Esophagus (tissue), 2 donors: ENCODE data around the gene TEAD3. TPM values are rescaled to one million over a fixed set of nuclear protein-coding genes. Genes with fewer than 3 reads are reported as not detected.

Experiments
- H3K27ac ChIP-seq, 2 donors: one replicate each; pipeline ENCODE4 v1.5.1; 2013; ENCODE audit warnings: low read depth in 2 of 2, mild to moderate bottlenecking in 2 of 2, inconsistent platforms in 1 of 2, low read length in 1 of 2, moderate library complexity in 1 of 2
- H3K27me3 ChIP-seq, 2 donors: one replicate each; pipeline ENCODE4 v1.6.1; 2013; ENCODE audit warnings: low read length in 2 of 2, control low read depth in 1 of 2, mild to moderate bottlenecking in 1 of 2; ENCODE audit not compliant: insufficient read depth in 2 of 2, control insufficient read depth in 1 of 2
- H3K36me3 ChIP-seq, 2 donors: one replicate each; pipeline ENCODE4 v1.6.1; 2013; ENCODE audit warnings: low read length in 1 of 2; ENCODE audit not compliant: control insufficient read depth in 2 of 2, insufficient read depth in 2 of 2
- H3K4me1 ChIP-seq, 2 donors: one replicate each; pipeline ENCODE4 v1.6.1; 2013; ENCODE audit warnings: low read length in 1 of 2; ENCODE audit not compliant: control insufficient read depth in 2 of 2, insufficient read depth in 2 of 2
- H3K4me3 ChIP-seq, 2 donors: one replicate each; pipeline ENCODE4 v1.5.1; 2013; ENCODE audit warnings: low read length in 2 of 2, mild to moderate bottlenecking in 2 of 2, low read depth in 1 of 2, moderate library complexity in 1 of 2
- H3K9me3 ChIP-seq, 2 donors: one replicate each; pipeline ENCODE4 v1.6.1; 2013; ENCODE audit warnings: mild to moderate bottlenecking in 2 of 2, low read depth in 1 of 2, low read length in 1 of 2, moderate library complexity in 1 of 2; ENCODE audit not compliant: control insufficient read depth in 2 of 2, insufficient read depth in 1 of 2
- WGBS, 2 donors: extraction: QIAGEN DNeasy Blood & Tissue Kit; methylation state at CpG; one replicate each; pipeline ENCODE4 v1.1.7; 2013; 5-methylcytosine and 5-hydroxymethylcytosine counted together
- polyA plus RNA-seq, 2 donors: library from polyadenylated mRNA; stranded (reverse); fragments of 200-250 nt; gene quantifications; one replicate each; pipeline ENCODE4 v1.2.3, GENCODE V29; 2013
- donor health status: healthy with polysubstance abuse.
- donor health status: Bipolar disorder and iron deficiency.

Gene TEAD3
- polyA plus RNA-seq, 2 donors = 28.6 to 29.1 TPM

DNA sequence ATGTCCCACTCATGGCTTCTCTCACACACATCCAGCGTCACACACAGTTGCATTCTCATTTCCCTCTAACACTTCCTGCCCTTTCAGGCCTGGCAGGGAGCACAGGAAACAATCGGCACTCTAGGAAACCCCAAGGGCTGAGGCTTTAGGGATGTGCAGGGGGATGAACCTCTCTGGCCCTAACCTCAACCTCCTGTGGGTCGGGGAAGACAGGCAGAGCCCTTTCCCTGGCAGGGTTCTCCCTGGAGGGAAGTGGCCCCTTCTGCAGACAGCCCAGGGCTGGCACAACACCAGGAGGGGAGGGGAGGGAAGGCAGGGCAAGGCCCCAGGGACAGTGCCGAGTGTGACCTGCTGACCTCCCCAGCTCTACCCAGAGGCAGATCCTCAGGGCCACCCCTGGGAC, 2.7 kb downstream of the TEAD3 start:
- H3K4me3 ChIP-seq = peak overlapping the region; percentile 25 to 89
- H3K4me1 ChIP-seq = peaks cover 22 to 55% of the 10 kb centered on the region in 2 donors

DNA sequence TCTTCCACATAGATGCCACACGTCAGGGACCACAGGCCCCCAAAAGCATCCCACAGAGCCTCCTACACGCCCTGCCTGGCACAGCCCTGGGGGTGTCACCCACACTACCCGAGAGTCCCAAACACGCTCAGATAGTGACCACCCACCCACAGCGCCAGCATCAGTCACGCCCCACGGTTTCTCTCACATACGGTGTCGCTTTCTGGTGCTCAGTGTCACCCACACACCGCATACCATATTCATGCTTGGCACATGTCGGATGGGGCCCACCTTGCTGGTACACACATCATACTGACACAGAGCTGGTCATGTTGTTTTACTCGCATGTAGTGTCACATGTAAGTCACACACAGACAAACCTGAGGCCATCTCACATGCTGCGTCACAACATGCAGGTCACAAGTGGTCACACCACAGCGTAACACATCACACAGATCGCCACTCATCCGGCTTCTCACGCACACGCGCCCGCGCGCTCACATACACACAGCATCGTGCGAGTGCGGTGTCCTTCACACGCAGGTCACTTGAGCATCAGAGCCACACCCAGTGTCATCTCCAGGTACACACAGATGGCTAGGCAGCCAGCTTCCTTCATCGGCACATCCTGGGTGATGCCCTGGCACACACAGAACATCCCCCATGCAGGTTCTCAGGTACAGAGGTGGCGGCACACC, 3.4 kb downstream of the TEAD3 start:
- Histone ChIP-seq H3K9me3 (no peaks in the 10 kb centered on the region), H3K4me3 (peak overlapping the region in 1 of 2 donors; percentile 12), H3K36me3 (peaks cover 0 to 5% of the 10 kb centered on the region in 2 donors), H3K4me1 (peaks cover 22 to 50% of the 10 kb centered on the region in 2 donors), H3K27ac (peak overlapping the region; percentile 36 to 74), H3K27me3 (no peaks in the 10 kb centered on the region)
- WGBS, 2 donors = 77 to 79% methylated on average over 28 of the region's 28 CpGs

More for the DNA sequence above, 2.7 kb downstream of the TEAD3 start:
- Histone ChIP-seq H3K9me3 (no peaks in the 10 kb centered on the region), H3K27me3 (no peaks in the 10 kb centered on the region), H3K27ac (peak overlapping the region; percentile 36 to 74), H3K36me3 (peaks cover 0 to 5% of the 10 kb centered on the region in 2 donors)
- 7 to 17% methylated on average over 3 to 4 of the region's 4 CpGs for WGBS, 2 donors

DNA sequence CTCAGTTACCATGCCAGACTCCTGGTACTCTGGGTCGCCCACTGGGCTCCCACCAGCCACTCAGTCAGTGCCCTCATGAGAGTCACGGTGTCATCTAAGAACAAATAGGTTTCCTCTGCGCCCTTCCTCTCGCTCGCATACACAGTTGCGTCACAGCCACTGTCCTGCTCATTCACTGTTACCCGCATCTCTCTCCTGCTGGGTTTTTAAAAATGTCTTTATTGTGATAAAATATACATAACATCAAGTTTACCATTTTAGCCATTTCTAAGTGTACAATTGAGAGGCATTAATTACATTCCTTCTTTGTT, 4.0 kb downstream of the TEAD3 start:
- H3K9me3 ChIP-seq = no peaks in the 10 kb centered on the region
- H3K36me3 ChIP-seq = peaks cover 0 to 5% of the 10 kb centered on the region in 2 donors
- H3K27ac ChIP-seq = peak overlapping the region; percentile 90 to 93
- WGBS, 2 donors = 74 to 79% methylated on average over 7 of the region's 7 CpGs
- no peaks in the 10 kb centered on the region for H3K27me3 ChIP-seq
- no peak overlapping the region for H3K4me3 ChIP-seq
- peaks cover 20 to 50% of the 10 kb centered on the region in 2 donors for H3K4me1 ChIP-seq

DNA sequence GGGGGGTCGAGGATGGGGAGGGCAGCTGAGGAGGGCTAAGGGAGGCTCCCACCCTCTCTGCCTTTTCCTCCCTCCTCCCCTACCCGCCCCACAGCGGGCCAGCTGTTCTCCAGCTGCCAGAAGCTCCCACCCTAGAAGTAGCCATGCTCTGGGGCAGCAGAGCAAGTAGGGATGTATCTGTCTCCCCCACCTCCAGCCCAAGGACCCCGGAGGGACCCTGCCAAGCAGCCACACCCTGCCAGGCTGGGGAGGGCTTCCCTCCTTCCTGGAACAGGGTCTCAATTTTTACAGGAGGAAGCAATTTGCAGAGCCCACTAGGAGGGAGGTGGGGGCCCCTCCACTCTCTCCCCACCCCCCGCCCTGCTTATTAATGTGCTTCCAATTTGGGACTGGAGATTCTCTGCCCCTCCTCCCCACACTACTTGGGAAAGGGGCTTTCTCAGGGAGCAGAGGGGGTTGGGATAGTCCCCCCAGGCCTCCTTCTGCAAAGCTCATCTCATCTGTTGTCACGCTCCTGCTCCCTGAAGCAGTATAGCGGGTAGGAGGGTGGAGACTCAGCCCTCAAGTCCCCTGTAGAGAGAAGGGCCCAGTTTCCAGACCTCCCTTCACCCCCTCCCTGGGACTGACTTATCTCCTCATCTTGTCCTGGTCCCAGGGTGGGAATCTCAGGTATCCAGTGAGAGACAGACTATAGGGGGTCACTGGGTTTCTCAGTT, 4.5 kb downstream of the TEAD3 start:
- Histone ChIP-seq H3K9me3 (no peaks in the 10 kb centered on the region), H3K4me3 (no peak overlapping the region), H3K36me3 (peaks cover 0 to 5% of the 10 kb centered on the region in 2 donors), H3K4me1 (peaks cover 20 to 53% of the 10 kb centered on the region in 2 donors), H3K27ac (peak overlapping the region; percentile 90 to 93), H3K27me3 (no peaks in the 10 kb centered on the region)
- WGBS, 2 donors = 37 to 39% methylated on average over 6 to 7 of the region's 7 CpGs

GRCh38 chr6:35491558-35492257, 5.2 kb downstream of the TEAD3 start:
- H3K9me3 ChIP-seq = no peaks in the 10 kb centered on the region
- WGBS, 2 donors = 49 to 55% methylated on average over 5 of the region's 5 CpGs
- peak overlapping the region; percentile 90 to 93 for H3K27ac ChIP-seq
- H3K4me3 ChIP-seq = no peak overlapping the region
- peaks cover 0 to 5% of the 10 kb centered on the region in 2 donors for H3K36me3 ChIP-seq
- H3K27me3 ChIP-seq = no peaks in the 10 kb centered on the region
- peaks cover 20 to 54% of the 10 kb centered on the region in 2 donors for H3K4me1 ChIP-seq

DNA sequence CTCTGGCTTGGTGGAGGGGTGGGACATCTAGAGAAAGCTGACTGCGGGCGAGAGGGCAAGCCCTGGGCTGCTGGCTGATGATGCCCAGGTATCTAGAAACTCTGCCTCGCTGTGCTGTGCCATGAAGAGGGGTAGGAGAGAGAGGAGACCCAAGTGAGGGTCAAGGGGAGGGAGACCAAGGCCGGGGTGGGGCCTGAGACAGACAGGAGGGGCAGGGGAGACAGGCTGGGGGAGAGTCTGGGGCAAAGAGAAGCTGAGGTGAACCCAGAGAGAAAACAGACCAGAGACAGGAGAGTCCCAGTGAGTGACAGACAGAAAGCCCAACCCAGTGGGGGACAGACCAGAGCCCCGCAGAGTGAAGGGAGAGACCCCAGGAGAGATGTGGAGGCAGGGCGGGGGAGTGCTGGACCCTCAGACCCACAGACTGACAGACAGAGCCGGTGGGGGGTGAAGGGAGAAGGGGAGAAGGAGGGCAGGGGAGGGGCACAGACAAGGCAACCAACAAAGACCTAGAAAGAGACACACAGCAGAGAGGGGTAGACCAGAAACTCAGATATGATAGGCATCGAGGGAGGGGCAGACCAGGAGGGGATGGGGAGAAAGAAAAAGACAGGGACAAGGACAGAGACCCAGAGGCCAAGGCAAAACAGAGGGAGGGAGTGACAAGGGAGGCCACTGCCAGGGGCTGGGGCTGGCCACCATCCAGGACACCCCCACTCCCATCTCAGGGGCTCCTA, 5.9 kb downstream of the TEAD3 start:
- H3K4me3 ChIP-seq = no peak overlapping the region
- no peaks in the 10 kb centered on the region for H3K27me3 ChIP-seq
- peak overlapping the region; percentile 90 to 93 for H3K27ac ChIP-seq
- 44 to 61% methylated on average over 8 of the region's 8 CpGs for WGBS, 2 donors
- peaks cover 20 to 59% of the 10 kb centered on the region in 2 donors for H3K4me1 ChIP-seq
- peaks cover 0 to 5% of the 10 kb centered on the region in 2 donors for H3K36me3 ChIP-seq
- H3K9me3 ChIP-seq = no peaks in the 10 kb centered on the region

DNA sequence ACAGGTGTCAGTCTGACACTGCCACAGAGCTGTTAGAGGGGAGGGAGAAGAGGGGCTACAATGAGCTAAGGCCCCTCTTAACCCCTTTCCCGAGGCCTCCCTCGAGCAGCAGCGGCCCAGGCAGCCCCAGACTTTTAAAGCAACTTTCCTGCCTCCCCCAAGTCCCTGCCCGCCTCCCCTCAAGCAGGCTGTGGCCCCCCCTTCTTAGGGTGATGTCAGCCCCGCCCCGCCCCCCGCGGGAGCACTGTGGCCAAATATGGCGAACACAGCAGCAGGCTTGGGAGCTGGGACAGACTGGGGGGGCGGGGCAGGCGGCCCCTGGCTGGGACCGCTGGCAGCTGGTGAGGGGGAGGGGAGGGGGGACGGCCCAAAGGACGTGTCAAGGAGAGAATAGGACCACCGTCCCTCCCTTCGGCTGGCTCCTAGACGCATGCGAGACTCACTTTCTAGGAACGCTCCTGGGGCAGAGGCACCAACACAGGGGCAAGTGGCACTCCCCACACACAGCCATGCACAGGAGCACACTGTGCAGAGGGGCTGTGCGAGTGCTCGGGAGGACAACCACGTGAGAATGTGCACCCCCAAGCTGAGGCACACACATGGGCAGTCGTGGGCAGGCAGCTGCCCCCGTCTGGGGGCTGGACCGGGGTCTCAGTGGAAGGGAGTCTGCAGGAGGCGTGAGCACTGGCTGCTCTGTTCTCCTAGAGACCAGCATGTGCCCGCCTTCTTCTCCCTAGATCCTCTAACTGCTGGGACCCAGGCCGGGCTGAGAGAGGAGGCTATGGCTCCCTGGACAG, 6.7 kb downstream of the TEAD3 start:
- Histone ChIP-seq H3K4me1 (peaks cover 20 to 62% of the 10 kb centered on the region in 2 donors), H3K27me3 (no peaks in the 10 kb centered on the region), H3K9me3 (no peaks in the 10 kb centered on the region), H3K27ac (peak overlapping the region; percentile 91 to 93), H3K4me3 (no peak overlapping the region), H3K36me3 (peaks cover 0 to 6% of the 10 kb centered on the region in 2 donors)
- 23 to 27% methylated on average over 26 to 28 of the region's 28 CpGs for WGBS, 2 donors

- Histone ChIP-seq H3K27ac (peak overlapping the region; percentile 91 to 93), H3K4me1 (peaks cover 17 to 66% of the 10 kb centered on the region in 2 donors), H3K36me3 (peaks cover 0 to 17% of the 10 kb centered on the region in 2 donors), H3K27me3 (no peaks in the 10 kb centered on the region), H3K4me3 (no peak overlapping the region), H3K9me3 (no peaks in the 10 kb centered on the region)
- WGBS, 2 donors = 63 to 68% methylated on average over 1 of the region's 1 CpG
Observed at GRCh38 chr6:35489066-35489465, 7.8 kb downstream of the TEAD3 start.
